NT2/D1 (cell line): ENCODE data around the gene VTCN1.

Source experiments
- SUZ12 ChIP-seq: IDR thresholded peaks from 2 replicates; pipeline ENCODE4 v1.6.1; 2011; ENCODE audit not compliant: insufficient read length, insufficient read depth; ENCODE audit errors: extremely low read depth
- YY1 ChIP-seq: IDR thresholded peaks from 2 replicates; pipeline ENCODE4 v1.6.1; 2011; ENCODE audit not compliant: insufficient read length, insufficient read depth
- ZNF274 ChIP-seq: IDR thresholded peaks from 2 replicates; pipeline ENCODE4 v1.6.1; 2011; ENCODE audit warnings: mild to moderate bottlenecking, low read depth, low read length

- no peak for TF ChIP-seq ZNF274
- TF ChIP-seq YY1: no peak
- TF ChIP-seq SUZ12: no peak
These were observed 21.8 kb downstream of the VTCN1 start for GRCh38 chr1:117188816-117189437.
